Mesenteric fat pad (tissue), 1 donor: ENCODE results near the gene CABP7. TPM values are rescaled to one million over a fixed set of nuclear protein-coding genes. Genes with fewer than 3 reads are reported as not detected.

Experiments
- DNase-seq: peaks from one replicate; pipeline ENCODE4 v3.0.0-alpha.2; 2020; ENCODE audit warnings: low spot score
- total RNA-seq: library from RNA; stranded (reverse); fragmentation: NEBNext Ultra II Directional; extraction: Animal tissue kit (Norgen Biotek cat#: 25700); gene quantifications from one replicate; pipeline ENCODE4 v1.2.1, GENCODE V29; 2021
- donor health status: DM: yes; HTN: yes; CAD: no.

The CABP7 gene
- total RNA-seq, 1 donor from 2014 or later, result not detected

DNA sequence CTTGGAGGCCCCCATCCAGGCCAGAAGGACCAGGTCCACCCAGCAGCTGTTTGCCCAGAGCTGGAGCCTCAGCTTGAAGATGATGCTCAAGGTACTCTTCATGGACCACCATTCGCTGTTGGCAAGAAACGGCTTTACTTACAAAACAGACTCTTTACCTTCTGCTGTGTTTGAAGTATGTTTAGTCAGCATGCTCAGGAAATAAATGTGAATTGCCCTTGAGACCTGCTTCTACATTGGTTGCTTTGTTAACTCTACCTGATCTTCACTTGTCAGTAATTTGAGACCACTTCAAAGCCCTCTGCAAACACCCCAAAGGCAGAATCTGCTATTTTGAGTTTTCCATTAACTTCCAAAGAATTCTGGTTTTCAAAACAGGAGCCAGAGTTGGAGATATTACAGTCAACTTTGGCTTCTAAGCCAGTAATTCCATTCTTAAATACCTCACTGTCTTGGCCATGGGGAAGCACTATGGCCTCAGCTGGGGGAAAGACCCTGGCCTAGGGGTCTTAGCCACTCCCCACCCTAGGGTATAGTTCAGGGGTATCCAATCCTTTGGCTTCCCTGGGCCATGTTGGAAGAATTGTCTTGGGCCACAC lies 50.0 kb downstream of the CABP7 start:
- no peak for DNase-seq

DNA sequence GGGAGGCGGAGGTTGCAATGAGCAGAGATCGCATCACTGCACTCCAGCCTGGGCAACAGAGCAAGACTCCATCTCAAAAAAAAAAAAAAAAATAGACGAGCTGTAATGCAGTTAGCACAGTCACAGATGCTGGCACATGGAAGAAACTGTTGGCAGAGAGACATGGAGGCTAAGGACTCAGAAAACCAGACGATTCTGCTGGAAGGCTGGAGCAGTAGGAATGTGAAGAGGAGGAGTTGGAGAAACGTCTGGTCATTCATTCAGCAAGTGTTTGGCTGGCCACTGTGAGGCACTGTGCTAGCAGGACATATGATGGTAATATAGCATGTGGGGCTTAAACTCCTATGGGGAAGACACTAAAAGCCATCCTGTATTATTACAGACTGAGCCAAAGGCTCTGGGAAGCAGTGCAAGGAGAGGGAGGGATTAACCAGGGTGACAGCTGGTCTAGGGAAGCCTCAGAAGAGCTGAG lies 52.4 kb downstream of the CABP7 start:
- no peak for DNase-seq

GRCh38 chr22:29773233-29773632 lies 53.4 kb downstream of the CABP7 start:
- DNase-seq, result no peak

DNA sequence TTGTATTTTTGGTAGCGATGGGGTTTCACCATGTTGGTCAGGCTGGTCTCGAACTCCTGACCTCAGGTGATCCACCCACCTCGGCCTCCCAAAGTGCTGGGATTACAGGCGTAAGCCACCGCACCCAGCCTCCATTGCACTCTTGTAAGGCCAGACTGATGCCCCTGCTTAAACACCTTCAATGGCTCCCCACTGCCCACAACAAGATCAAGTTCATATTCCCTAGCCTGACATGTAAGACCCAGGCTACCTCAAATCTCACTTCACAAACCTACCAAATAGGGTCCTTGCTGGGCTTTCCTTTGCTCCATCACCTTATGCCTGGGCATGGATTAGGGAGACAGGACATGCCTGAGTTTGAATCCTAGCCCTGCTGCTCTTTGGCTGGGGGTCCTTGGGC lies 60.4 kb downstream of the CABP7 start:
- no peak for DNase-seq

GRCh38 chr22:29780748-29781676 lies 61.2 kb downstream of the CABP7 start:
- DNase-seq, result no peak

Other genes with a start within 250 kb of the CABP7 start
- 0.87 TPM for gene NEFH, start 239.8 kb upstream of the CABP7 start, total RNA-seq
- 33.3 TPM for gene THOC5, start 166.2 kb upstream of the CABP7 start, total RNA-seq
- 7.9 TPM for gene NIPSNAP1, start 138.9 kb upstream of the CABP7 start, total RNA-seq
- gene NF2, start 116.4 kb upstream of the CABP7 start, total RNA-seq, result 34.1 TPM
- 17.8 TPM for gene ZMAT5, start 47.0 kb downstream of the CABP7 start, total RNA-seq
- gene UQCR10, start 47.4 kb downstream of the CABP7 start, total RNA-seq, result 81.1 TPM
- gene ASCC2, start 118.3 kb downstream of the CABP7 start, total RNA-seq, result 73.9 TPM
- gene MTMR3, start 163.2 kb downstream of the CABP7 start, total RNA-seq, result 52.8 TPM